Neuronal stem cell (in vitro differentiated cells): ENCODE measurements around the gene ARL10.

ENCODE experiments used
- DNase-seq: peaks from one replicate; pipeline ENCODE4 v3.0.0-alpha.2; 2013; ENCODE audit warnings: low spot score
- H2AFZ ChIP-seq: one replicate; pipeline ENCODE4 v1.6.1; 2013; ENCODE audit warnings: mild to moderate bottlenecking, low read length, inconsistent platforms
- H2AK5ac ChIP-seq: 2 replicates; pipeline ENCODE4 v1.6.1; 2013; ENCODE audit warnings: low read depth, mild to moderate bottlenecking, inconsistent platforms, low read length, moderate library complexity, mixed read lengths
- H2BK120ac ChIP-seq: 2 replicates; pipeline ENCODE4 v1.6.1; 2013; ENCODE audit warnings: low read depth, mild to moderate bottlenecking, inconsistent platforms, low read length, moderate library complexity, mixed read lengths
- H2BK12ac ChIP-seq: one replicate; pipeline ENCODE4 v1.6.1; 2013; ENCODE audit warnings: low read length, inconsistent platforms
- H2BK15ac ChIP-seq: 2 replicates; pipeline ENCODE4 v1.6.1; 2013; ENCODE audit warnings: mild to moderate bottlenecking, low read length, inconsistent platforms, mixed read lengths
- H2BK5ac ChIP-seq: one replicate; pipeline ENCODE4 v1.6.1; 2013; ENCODE audit warnings: inconsistent platforms, mild to moderate bottlenecking, low read length, moderate library complexity
- H3K14ac ChIP-seq: one replicate; pipeline ENCODE4 v1.6.1; 2013; ENCODE audit warnings: low read length, inconsistent platforms
- H3K18ac ChIP-seq: 2 replicates; pipeline ENCODE4 v1.6.1; 2013; ENCODE audit warnings: low read length, inconsistent platforms
- H3K23ac ChIP-seq: 2 replicates; pipeline ENCODE4 v1.6.1; 2013; ENCODE audit warnings: low read depth, mild to moderate bottlenecking, mixed read lengths, low read length, inconsistent platforms; ENCODE audit not compliant: poor library complexity
- H3K27ac ChIP-seq: replicated peaks from 3 replicates; pipeline ENCODE4 v1.5.1; 2013; ENCODE audit warnings: low read length, inconsistent platforms
- H3K27me3 ChIP-seq, 3 experiments: 2 replicates each; pipeline ENCODE4 v1.6.1; 2013; ENCODE audit warnings: low read length in 3 of 3, mild to moderate bottlenecking in 2 of 3, inconsistent platforms in 1 of 3, low read depth in 1 of 3, mixed read lengths in 1 of 3, moderate library complexity in 1 of 3; ENCODE audit not compliant: control insufficient read depth in 3 of 3, insufficient read depth in 3 of 3
- H3K36me3 ChIP-seq, 2 donors: replicated peaks in 1 of 2; 2 replicates each; pipeline ENCODE4 v1.6.1; 2013; ENCODE audit warnings: low read length in 2 of 2; ENCODE audit not compliant: control insufficient read depth in 2 of 2, insufficient read depth in 2 of 2
- H3K4ac ChIP-seq: 2 replicates; pipeline ENCODE4 v1.6.1; 2013; ENCODE audit warnings: inconsistent platforms, mild to moderate bottlenecking, low read length, moderate library complexity
- H3K4me1 ChIP-seq, 2 donors: 1 replicate in 1 of 2; 2 replicates in 1 of 2; pipeline ENCODE4 v1.6.1; 2013; ENCODE audit warnings: low read length in 2 of 2, low read depth in 1 of 2; ENCODE audit not compliant: control insufficient read depth in 2 of 2, insufficient read depth in 1 of 2
- H3K4me2 ChIP-seq: one replicate; pipeline ENCODE4 v1.6.1; 2013; ENCODE audit warnings: mild to moderate bottlenecking, low read length, inconsistent platforms; ENCODE audit not compliant: insufficient read depth, poor library complexity, severe bottlenecking
- H3K4me3 ChIP-seq, 2 donors: 2 replicates each; pipeline ENCODE4 v1.5.1; 2013; ENCODE audit warnings: low read length in 2 of 2, mild to moderate bottlenecking in 2 of 2, inconsistent platforms in 1 of 2, moderate library complexity in 1 of 2
- H3K79me1 ChIP-seq: one replicate; pipeline ENCODE4 v1.6.1; 2013; ENCODE audit warnings: low read depth, mild to moderate bottlenecking, inconsistent platforms, low read length, moderate library complexity
- H3K9ac ChIP-seq: one replicate; pipeline ENCODE4 v1.6.1; 2013; ENCODE audit warnings: mild to moderate bottlenecking, low read depth, low read length, inconsistent platforms; ENCODE audit not compliant: poor library complexity
- H3K9me3 ChIP-seq, 2 donors: replicated peaks in 1 of 2; 2 replicates each; pipeline versions ENCODE3 to v1.6.1; 2013; ENCODE audit warnings: low read length in 2 of 2, mild to moderate bottlenecking in 2 of 2, inconsistent platforms in 1 of 2, low read depth in 1 of 2, mixed read lengths in 1 of 2, moderate library complexity in 1 of 2; ENCODE audit not compliant: control insufficient read depth in 2 of 2, insufficient read depth in 1 of 2
- H4K8ac ChIP-seq: one replicate; pipeline ENCODE4 v1.6.1; 2013; ENCODE audit warnings: low read depth, mild to moderate bottlenecking, inconsistent platforms, low read length, moderate library complexity
- H4K91ac ChIP-seq: one replicate; pipeline ENCODE4 v1.6.1; 2013; ENCODE audit warnings: low read length, low read depth, mild to moderate bottlenecking, inconsistent platforms; ENCODE audit not compliant: poor library complexity
- WGBS, 2 donors: extraction: QIAGEN DNeasy Blood & Tissue Kit; methylation state at CpG; one replicate each; pipeline ENCODE4 v1.1.7; 2013; ENCODE audit warnings: missing lambda C conversion rate in 2 of 2, mixed read lengths in 1 of 2; ENCODE audit not compliant: insufficient read length in 2 of 2, insufficient replicate concordance in 1 of 2; ENCODE audit errors: extremely low coverage in 2 of 2; 5-methylcytosine and 5-hydroxymethylcytosine counted together

ARL10 gene

GRCh38 chr5:176371621-176372539, 6.6 kb downstream of the ARL10 start:
- DNase-seq, result no peak
- Histone ChIP-seq H2AK5ac (no peak overlapping the region), H2AFZ (no peak overlapping the region), H3K9me3 (no peaks in the 10 kb centered on the region), H3K27ac (no peak overlapping the region), H3K27me3 (no peaks in the 10 kb centered on the region), H2BK12ac (no peak overlapping the region), H3K79me1 (no peaks in the 10 kb centered on the region), H3K18ac (no peak overlapping the region), H3K23ac (peak overlapping the region; percentile 46), H3K4me2 (no peak overlapping the region), H3K4ac (no peak overlapping the region), H3K36me3 (peaks cover 20 to 72% of the 10 kb centered on the region in 2 donors), H2BK15ac (no peak overlapping the region), H3K4me3 (no peak overlapping the region), H4K91ac (no peak overlapping the region), H3K4me1 (no peaks in the 10 kb centered on the region), H4K8ac (no peak overlapping the region), H2BK120ac (no peak overlapping the region), H3K14ac (no peak overlapping the region), H3K9ac (peak overlapping the region; percentile 14), H2BK5ac (no peak overlapping the region)
- WGBS, 2 donors, result no CpG with 5 or more reads among the region's 13 CpGs

GRCh38 chr5:176373100-176373818, 8.0 kb downstream of the ARL10 start:
- no peak overlapping the region for H2BK15ac ChIP-seq
- H3K27ac ChIP-seq, result no peak overlapping the region
- H3K4ac ChIP-seq, result no peak overlapping the region
- WGBS, 2 donors, result no CpG with 5 or more reads among the region's 7 CpGs
- H3K14ac ChIP-seq, result no peak overlapping the region
- no peak overlapping the region for H3K23ac ChIP-seq
- H4K91ac ChIP-seq, result no peak overlapping the region
- no peak overlapping the region for H2AFZ ChIP-seq
- no peak overlapping the region for H2AK5ac ChIP-seq
- no peaks in the 10 kb centered on the region for H3K9me3 ChIP-seq
- H3K4me3 ChIP-seq, result no peak overlapping the region
- H3K4me1 ChIP-seq, result no peaks in the 10 kb centered on the region
- no peaks in the 10 kb centered on the region for H3K27me3 ChIP-seq
- H3K4me2 ChIP-seq, result no peak overlapping the region
- no peak overlapping the region for H4K8ac ChIP-seq
- no peak overlapping the region for H3K9ac ChIP-seq
- peaks cover 11 to 70% of the 10 kb centered on the region in 2 donors for H3K36me3 ChIP-seq
- no peak overlapping the region for H2BK120ac ChIP-seq
- H2BK5ac ChIP-seq, result no peak overlapping the region
- H3K79me1 ChIP-seq, result no peaks in the 10 kb centered on the region
- H3K18ac ChIP-seq, result no peak overlapping the region
- DNase-seq, result no peak
- no peak overlapping the region for H2BK12ac ChIP-seq

- Histone ChIP-seq H3K4me1 (no peaks in the 10 kb centered on the region), H3K18ac (no peak overlapping the region), H3K79me1 (no peaks in the 10 kb centered on the region), H3K14ac (no peak overlapping the region), H3K4me3 (no peak overlapping the region), H2AFZ (no peak overlapping the region), H2BK12ac (no peak overlapping the region), H3K4ac (no peak overlapping the region), H3K9me3 (no peaks in the 10 kb centered on the region), H2BK120ac (no peak overlapping the region), H2BK15ac (no peak overlapping the region), H3K27ac (no peak overlapping the region), H3K27me3 (no peaks in the 10 kb centered on the region), H3K4me2 (no peak overlapping the region), H3K9ac (no peak overlapping the region), H2AK5ac (no peak overlapping the region), H4K8ac (no peak overlapping the region), H3K36me3 (peaks cover 15 to 60% of the 10 kb centered on the region in 2 donors), H2BK5ac (no peak overlapping the region), H4K91ac (no peak overlapping the region), H3K23ac (no peak overlapping the region)
- no peak for DNase-seq
- no CpG with 5 or more reads among the region's 3 CpGs for WGBS, 2 donors
Observed at GRCh38 chr5:176379881-176380280, 14.6 kb downstream of the ARL10 start.

- WGBS, 2 donors, result no CpG with 5 or more reads among the region's 3 CpGs
- Histone ChIP-seq H3K36me3 (peaks cover 17 to 67% of the 10 kb centered on the region in 2 donors), H3K27ac (no peak overlapping the region)
Observed at GRCh38 chr5:176381423-176381822, 16.1 kb downstream of the ARL10 start.

More at GRCh38 chr5:176381423-176381822, 16.1 kb downstream of the ARL10 start:
- Histone ChIP-seq H3K4me1 (no peaks in the 10 kb centered on the region), H2AFZ (no peak overlapping the region), H3K4me3 (no peak overlapping the region), H3K23ac (no peak overlapping the region), H3K79me1 (no peaks in the 10 kb centered on the region), H3K4me2 (no peak overlapping the region), H3K14ac (no peak overlapping the region), H2AK5ac (no peak overlapping the region), H2BK15ac (no peak overlapping the region), H2BK120ac (no peak overlapping the region), H3K27me3 (no peaks in the 10 kb centered on the region), H4K91ac (no peak overlapping the region), H2BK12ac (no peak overlapping the region), H3K18ac (no peak overlapping the region), H3K9ac (no peak overlapping the region), H2BK5ac (no peak overlapping the region), H4K8ac (no peak overlapping the region), H3K4ac (no peak overlapping the region), H3K9me3 (no peaks in the 10 kb centered on the region)
- DNase-seq, result no peak
